Germinal center (tissue), 1 donor: ENCODE measurements around the gene IFIT5.
"Not testable (repeated sequence)": the region's sequence is repeated elsewhere in the genome, so short reads cannot be mapped to it uniquely, and the experiment has no call there.

Experiments used
- DNase-seq: peaks from one replicate; pipeline ENCODE4 v3.0.0; 2012; ENCODE audit warnings: mixed read lengths, low spot score

IFIT5 gene

DNA sequence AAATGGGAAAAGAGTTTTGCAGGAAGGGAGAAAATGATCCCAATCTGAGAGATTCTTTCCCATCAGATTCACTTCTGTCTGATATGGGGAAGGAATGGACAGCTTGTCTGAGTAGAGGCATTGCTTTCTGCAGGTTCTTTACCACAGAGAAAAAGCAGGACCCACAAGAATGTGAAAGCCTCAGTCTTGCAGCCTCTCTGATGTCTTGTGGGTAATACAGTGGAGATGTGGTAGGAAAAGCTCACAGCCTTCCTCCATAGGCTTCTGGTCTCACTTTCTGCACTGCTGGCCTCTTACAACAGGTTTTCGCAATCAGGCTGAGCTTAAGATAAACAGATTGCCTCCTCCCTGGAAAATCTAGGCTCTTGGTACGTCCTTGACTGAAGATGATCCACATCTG, 21.4 kb upstream of the IFIT5 start:
- DNase-seq = no peak

DNA sequence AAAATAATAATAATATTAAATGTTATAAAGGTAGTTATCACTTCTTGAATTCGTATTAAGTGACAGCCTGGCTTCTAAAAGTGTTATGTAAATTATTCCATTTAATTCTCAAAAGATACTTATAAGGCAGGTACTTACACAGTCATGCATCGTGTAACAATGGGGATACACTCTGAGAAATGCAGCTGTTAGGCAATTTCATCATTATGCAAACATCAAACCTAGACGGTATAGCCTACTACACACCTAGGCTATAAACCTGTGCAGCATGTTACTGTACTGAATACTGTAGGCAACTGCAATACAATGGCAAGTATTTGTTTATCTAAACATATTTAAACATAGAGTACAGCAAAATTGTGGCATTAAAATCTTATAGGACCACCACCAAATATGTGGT, 20.5 kb upstream of the IFIT5 start:
- DNase-seq = no peak

DNA sequence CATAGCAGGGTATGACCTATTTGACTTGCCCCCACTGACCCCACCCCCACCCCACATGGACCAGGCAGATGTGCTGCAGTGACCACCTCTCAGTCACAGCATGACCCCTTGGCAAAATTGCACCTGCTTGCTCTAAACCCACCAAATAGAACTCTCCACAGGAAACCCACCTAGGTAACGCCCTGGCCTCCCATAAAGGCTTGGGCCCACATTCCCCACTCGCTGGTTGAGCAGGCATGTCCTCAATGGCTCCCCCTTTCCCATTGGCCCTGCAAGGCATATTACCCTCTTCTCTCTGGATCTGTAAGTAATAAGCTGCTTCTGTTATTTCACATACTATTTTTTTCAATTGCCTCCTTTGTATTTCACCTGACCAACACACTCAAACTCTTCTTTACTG, 19.2 kb upstream of the IFIT5 start:
- no peak for DNase-seq

DNA sequence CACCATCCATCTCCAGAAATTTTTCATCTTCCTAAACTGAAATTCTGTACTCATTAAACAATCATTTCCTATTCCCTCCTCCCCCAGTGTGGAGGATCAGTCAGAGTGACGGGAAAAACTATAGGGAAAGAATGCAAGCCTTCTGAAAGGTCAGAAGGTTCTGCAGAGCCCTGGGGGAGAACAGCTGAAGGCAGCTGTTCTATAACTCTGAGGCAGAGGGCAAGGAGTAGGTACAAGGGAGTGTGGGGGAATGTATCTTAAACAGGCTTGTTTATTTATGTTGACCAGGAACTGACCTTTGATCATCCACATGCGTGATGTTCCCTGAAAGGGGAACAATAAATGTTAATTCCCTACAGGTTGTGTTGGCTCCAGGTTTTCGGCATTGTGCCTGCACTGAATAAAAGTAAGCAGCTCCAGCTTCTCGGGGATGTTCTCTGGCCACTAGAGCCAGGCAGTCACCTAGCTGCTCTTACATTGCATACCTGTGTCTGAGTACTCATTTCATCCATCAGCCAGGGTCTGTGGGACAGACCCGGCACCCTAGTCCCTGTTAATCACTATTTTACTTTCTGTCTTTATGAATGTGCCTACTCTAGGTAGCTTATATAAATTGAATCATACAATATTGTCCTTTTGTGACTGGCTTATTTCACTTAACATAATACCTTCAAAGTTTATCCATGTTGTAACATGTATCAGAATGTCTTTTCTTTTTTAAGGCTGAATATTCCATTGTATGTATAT, 16.2 kb upstream of the IFIT5 start:
- no peak for DNase-seq

GRCh38 chr10:89399956-89400355, 14.4 kb upstream of the IFIT5 start:
- DNase-seq = no peak

GRCh38 chr10:89403043-89403442, 11.3 kb upstream of the IFIT5 start:
- no peak for DNase-seq

DNA sequence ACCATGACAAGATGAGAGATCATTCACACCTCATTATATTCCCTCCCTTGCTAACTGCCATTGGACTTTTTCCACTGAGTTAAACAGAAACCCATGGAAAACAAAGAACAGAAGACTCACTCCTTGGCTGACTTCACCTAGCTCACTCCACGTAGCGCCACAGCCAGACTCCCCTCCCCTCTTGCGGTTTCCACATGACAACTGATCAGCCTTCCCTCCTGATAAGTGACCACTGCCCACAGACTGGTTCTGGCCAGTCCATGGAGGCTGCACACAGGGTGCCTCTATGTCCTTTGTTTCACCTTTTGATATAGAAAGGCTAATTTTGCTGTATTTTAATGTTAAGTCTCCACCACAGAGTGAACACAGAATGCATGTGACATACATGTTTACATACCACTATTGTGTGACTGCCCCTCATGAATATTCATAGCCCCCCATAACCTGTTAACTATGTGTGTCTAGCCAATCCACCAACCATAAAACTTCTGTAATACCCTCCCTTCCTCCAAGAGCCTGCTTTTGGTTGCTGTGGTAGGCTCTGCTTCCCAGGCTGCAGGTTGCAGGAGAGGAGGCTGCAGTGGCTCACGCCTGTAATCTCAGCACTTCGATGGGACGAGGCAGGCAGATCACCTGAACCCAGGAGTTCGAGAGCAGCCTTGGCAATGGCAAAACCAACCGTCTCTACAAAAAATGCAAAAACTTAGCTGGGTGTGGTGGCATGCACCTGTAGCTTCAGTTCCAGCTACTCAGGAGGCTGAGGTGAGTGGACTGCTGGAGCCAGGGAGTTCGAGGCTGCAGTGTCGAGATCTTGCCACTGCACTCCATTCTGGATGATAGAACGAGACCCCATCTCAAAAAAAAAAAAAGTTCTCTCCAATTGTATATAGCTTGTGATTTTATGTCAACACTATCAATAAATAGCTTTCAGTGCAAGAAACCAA, 10.0 kb upstream of the IFIT5 start:
- DNase-seq = no peak

DNA sequence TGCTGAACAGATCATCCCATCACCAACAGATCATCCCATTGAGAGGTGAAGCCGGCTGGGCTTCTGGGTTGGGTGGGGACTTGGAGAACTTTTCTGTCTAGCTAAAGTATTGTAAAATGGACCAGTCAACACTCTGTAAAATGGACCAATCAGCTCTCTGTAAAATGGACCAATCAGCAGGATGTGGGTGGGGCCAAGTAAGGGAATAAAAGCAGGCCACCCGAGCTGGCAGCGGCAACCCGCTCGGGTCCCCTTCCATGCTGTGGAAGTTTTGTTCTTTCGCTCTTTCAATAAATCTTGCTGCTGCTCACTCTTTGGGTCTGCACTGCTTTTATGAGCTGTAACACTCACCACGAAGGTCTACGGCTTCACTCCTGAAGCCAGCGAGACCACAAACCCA, 8.2 kb upstream of the IFIT5 start:
- not testable (repeated sequence) for DNase-seq

GRCh38 chr10:89407792-89408191, 6.6 kb upstream of the IFIT5 start:
- DNase-seq = not testable (repeated sequence)

DNA sequence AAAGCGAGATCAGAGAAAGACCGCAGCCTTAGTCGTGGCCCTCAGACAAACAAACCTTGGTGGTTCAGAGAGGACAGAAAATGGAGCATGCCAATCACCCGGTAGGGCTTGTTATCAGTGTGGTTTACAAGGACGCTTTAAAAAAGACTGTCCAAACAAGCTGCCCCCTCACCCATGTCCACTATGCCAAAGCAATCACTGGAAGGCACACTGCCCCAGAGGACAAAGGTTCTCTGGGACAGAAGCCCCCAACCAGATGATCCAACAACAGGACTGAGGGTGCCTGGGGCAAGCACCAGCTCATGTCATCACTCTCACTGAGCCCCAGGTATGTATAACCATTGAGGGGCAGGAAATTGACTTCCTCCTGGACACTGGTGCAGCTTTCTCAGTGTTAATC, 5.1 kb upstream of the IFIT5 start:
- DNase-seq = not testable (repeated sequence)

DNA sequence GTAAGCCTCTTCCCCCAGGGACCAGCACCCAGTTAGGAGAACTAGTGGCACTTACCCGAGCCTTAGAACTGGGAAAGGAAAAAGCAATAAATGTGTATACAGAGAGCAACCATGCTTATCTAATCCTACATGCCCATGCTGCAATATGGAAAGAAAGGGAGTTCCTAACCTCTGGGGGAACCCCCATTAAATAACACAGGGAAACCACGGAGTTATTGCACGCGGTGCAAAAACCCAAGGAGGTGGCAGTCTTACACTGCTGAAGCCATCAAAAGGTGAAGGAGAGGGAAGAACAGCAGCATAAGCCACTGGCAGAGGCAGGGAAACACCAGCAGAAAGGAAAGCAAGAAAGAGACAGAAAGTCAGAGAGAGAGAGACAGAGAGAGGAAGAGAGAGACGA, 3.8 kb upstream of the IFIT5 start:
- not testable (repeated sequence) for DNase-seq

DNA sequence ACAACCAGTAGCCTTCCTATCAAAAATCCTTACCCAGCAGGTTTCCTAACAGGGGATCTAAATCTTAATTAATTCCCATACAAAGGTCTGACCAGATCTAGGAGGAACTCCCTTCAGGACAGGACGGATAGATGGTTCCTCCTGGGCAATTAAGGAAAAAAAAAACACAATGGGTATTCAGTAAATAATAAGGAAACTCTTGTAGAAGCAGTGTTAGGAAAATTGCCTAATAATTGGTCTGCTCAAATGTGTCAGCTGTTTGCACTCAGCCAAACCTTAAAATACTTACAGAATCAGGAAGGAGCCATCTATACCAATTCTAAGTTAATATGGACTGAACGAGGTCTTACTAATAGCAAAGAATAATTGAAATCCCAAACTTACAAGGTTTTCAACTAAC, 3.2 kb upstream of the IFIT5 start:
- DNase-seq = not testable (repeated sequence)

- not testable (repeated sequence) for DNase-seq
Measured at GRCh38 chr10:89412276-89412675, 2.1 kb upstream of the IFIT5 start.

DNA sequence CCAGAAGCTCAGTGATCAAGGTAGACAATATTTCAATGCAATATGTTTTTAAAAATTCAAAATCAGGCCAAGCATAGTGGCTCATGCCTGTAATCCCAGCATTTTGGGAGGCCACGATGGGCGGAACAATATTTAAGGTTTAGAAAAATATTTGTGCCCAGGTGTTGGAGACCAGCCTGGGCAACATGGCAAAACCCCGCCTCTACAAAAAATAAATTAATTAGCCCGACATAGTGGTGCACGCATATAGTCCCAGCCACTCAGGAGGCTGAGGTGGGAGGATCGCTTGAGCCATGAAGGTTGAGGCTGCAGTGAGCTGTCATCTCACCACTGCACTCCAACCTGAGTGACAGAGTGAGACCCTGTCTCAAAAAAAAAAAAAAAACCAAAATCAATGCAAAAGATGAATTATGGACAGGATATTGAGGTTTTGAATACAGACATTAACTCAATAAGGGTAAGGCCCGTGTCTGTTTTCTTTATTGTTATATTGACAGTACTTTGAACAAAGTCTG, 913 bp upstream of the IFIT5 start:
- no peak for DNase-seq

GRCh38 chr10:89414879-89415821, 782 bp downstream of the IFIT5 start:
- DNase-seq = peak; percentile 38

- DNase-seq = no peak
Measured at GRCh38 chr10:89416465-89416864, 2.1 kb downstream of the IFIT5 start.

- peak; percentile 23 for DNase-seq
Measured at GRCh38 chr10:89419548-89419947, 5.2 kb downstream of the IFIT5 start.

- DNase-seq = no peak
Measured at GRCh38 chr10:89421018-89421476, 6.7 kb downstream of the IFIT5 start.

- DNase-seq = no peak
Measured at GRCh38 chr10:89425000-89425399, 10.6 kb downstream of the IFIT5 start.

- peak; percentile 21 for DNase-seq
Measured at GRCh38 chr10:89426230-89426868, 12.0 kb downstream of the IFIT5 start.

DNA sequence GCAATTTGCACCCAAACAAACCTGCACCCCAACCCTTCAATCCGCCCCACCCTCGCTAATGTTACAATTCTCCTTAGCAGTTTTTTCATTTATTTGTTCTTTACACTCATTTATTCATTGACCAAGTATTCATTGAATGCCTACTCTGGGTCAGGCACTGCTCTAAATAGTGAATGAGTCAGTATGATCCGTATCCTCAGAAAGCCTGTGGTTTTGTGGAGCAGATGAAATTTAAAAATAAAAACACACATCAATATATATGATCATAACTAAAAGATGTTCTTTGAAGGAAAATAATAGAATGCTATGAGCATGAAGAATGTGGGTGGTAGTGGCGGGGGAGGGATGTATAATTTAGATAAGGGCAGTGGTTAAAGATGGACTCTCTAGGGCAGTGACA, 13.3 kb downstream of the IFIT5 start:
- DNase-seq = no peak
